ENCODE measurements around the gene GYS1. TPM values are rescaled to one million over a fixed set of nuclear protein-coding genes. Genes with fewer than 3 reads are reported as not detected.

GYS1 gene
- total and polyA plus RNA-seq, 10 of the 15 experiments (the other 5 are each of a cell fraction or from before 2014, with no cell fraction given): 3.7 to 62.0 (median 37.3) TPM

DNA sequence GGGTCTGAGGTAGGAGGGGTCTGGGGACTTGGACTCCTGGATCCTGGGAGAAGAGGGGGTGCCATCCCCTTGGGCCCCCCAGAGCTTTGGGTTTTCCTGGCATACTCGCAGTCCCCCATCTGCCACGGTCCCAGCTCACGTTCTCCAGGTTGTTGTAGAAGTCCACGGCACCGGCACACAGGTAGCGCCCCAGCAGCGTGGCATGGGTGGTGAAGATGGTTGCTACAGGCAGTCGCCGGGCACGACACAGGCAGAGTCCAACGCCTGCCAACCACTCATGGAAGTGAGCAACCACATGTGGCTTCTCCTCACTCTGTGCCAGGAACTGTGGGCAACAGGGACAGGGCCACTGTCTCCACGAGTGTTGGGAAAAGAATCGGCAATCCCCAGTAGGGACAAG lies 7.4 kb downstream of the GYS1 start:
- no peak overlapping the region for H3K9ac ChIP-seq (ENCODE audit: control insufficient read depth, insufficient read depth, low read length)
- POLR2A ChIA-PET: interaction anchor here (0.6 kb wide), 1 partner anchor 12 kb away, joined by 4 read pairs; no protein-coding TSS in a partner anchor
- H3K4me2 ChIP-seq (ENCODE audit: control insufficient read depth, insufficient read depth): no peak overlapping the region
- H3K36me3 ChIP-seq (ENCODE audit: control insufficient read depth in 2 of 2, insufficient read depth in 2 of 2, low read length in 1 of 2): peaks cover 4 to 27% of the 10 kb centered on the region in 2 experiments; a peak in 3 of 4 replicates
- peaks cover 3% of the 10 kb centered on the region for H3K4me1 ChIP-seq (ENCODE audit: control insufficient read depth, insufficient read depth, low read length)
- H3K9me3 ChIP-seq (replicated peaks; ENCODE audit: control insufficient read depth, insufficient read depth, low read length): no peaks in the 10 kb centered on the region
- RAD21 ChIA-PET (ENCODE audit: unreplicated experiment): no interaction called here
- ATAC-seq (no peak), DNase-seq (ENCODE audit: low read depth, low spot score) (no peak), FAIRE-seq (no peak)
- CTCF ChIA-PET: interaction anchor here (1.4 to 2.1 kb wide), 2 partner anchors 14 to 198 kb away, joined by 3 to 11 read pairs; no protein-coding TSS in a partner anchor
- H3K27me3 ChIP-seq (replicated peaks in 1 of 2; ENCODE audit: control insufficient read depth in 2 of 2, insufficient read depth in 2 of 2, low read length in 1 of 2): no peaks in the 10 kb centered on the region
- SMC1A ChIA-PET (ENCODE audit: uncharacterized antibody, unreplicated experiment): no interaction called here
- in situ Hi-C loops (cut with MboI): no loop called here
- intact Hi-C loops (cut with micrococcal nuclease; ENCODE audit: unreplicated experiment): no loop called here
- no peak overlapping the region for H2AFZ ChIP-seq (ENCODE audit: control insufficient read depth, low read depth, low read length)
- H3K79me2 ChIP-seq (ENCODE audit: control insufficient read depth, insufficient read depth, low read length): peaks cover 6% of the 10 kb centered on the region
- no peaks in the 10 kb centered on the region for H4K20me1 ChIP-seq (ENCODE audit: control insufficient read depth, insufficient read depth)
- WGBS (ENCODE audit: insufficient coverage, insufficient replicate concordance, low lambda C conversion rate, missing lambda C conversion rate): 94% methylated on average over 13 of the region's 13 CpGs
- no peak overlapping the region for H3K27ac ChIP-seq (ENCODE audit: control insufficient read depth, insufficient read depth)
- H3K4me3 ChIP-seq: no peak overlapping the region
- BruUV-seq (replicated peaks): no TSS peak
- TF ChIP-seq BRCA1 (IDR thresholded peaks at IDR 0.05; ENCODE audit: low read depth, low read length) (no peak), ASH2L (IDR thresholded peaks at IDR 0.05; ENCODE audit: borderline replicate concordance, low read depth) (no peak), NKRF (conservative IDR thresholded peaks at IDR 0.05) (no peak), SUZ12 (IDR thresholded peaks at IDR 0.05; ENCODE audit: unreplicated experiment) (no peak), RUNX3 (IDR thresholded peaks at IDR 0.05; ENCODE audit: low read length) (no peak), ETV6 (conservative IDR thresholded peaks at IDR 0.05 in 1 of 2, IDR thresholded peaks at IDR 0.05 in 1 of 2; ENCODE audit: borderline replicate concordance in 1 of 2, low read depth in 1 of 2) (no peak), YBX1 (IDR thresholded peaks at IDR 0.05) (no peak), HDAC6 (IDR thresholded peaks at IDR 0.05; ENCODE audit: unreplicated experiment) (no peak), YY1 (IDR thresholded peaks at IDR 0.05; ENCODE audit: low read depth, low read length) (no peak), BCL11A (IDR thresholded peaks at IDR 0.05; ENCODE audit: low read depth, low read length) (no peak), STAT3 (IDR thresholded peaks at IDR 0.05; ENCODE audit: low read depth, low read length) (no peak), IRF4 (IDR thresholded peaks at IDR 0.05; ENCODE audit: low read depth, low read length) (no peak), CEBPZ (IDR thresholded peaks at IDR 0.05; ENCODE audit: low read depth, low read length) (no peak), MTA3 (IDR thresholded peaks at IDR 0.05; ENCODE audit: borderline replicate concordance, low read length) (no peak), HDAC2 (IDR thresholded peaks at IDR 0.05) (no peak), NRF1 (conservative IDR thresholded peaks at IDR 0.05; ENCODE audit: low read depth, low read length) (no peak)
- TF ChIP-seq, protein P1, sequence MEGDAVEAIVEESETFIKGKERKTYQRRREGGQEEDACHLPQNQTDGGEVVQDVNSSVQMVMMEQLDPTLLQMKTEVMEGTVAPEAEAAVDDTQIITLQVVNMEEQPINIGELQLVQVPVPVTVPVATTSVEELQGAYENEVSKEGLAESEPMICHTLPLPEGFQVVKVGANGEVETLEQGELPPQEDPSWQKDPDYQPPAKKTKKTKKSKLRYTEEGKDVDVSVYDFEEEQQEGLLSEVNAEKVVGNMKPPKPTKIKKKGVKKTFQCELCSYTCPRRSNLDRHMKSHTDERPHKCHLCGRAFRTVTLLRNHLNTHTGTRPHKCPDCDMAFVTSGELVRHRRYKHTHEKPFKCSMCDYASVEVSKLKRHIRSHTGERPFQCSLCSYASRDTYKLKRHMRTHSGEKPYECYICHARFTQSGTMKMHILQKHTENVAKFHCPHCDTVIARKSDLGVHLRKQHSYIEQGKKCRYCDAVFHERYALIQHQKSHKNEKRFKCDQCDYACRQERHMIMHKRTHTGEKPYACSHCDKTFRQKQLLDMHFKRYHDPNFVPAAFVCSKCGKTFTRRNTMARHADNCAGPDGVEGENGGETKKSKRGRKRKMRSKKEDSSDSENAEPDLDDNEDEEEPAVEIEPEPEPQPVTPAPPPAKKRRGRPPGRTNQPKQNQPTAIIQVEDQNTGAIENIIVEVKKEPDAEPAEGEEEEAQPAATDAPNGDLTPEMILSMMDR (IDR thresholded peaks at IDR 0.05 in 2 of 3, conservative IDR thresholded peaks at IDR 0.05 in 1 of 3; ENCODE audit: control insufficient read depth in 2 of 3, extremely low read depth in 1 of 3, insufficient read depth in 1 of 3, low read depth in 3 of 3, low read length in 3 of 3): no peak

Data from GM12878 (cell line).